Immature natural killer cell (primary cell): ENCODE measurements around the gene ATP6V0D1. TPM values are rescaled to one million over a fixed set of nuclear protein-coding genes. Genes with fewer than 3 reads are reported as not detected.

Source experiments
- DNase-seq, 3 donors: peaks; one replicate each; pipeline ENCODE4 v3.0.0; 2022; ENCODE audit warnings: mixed read lengths in 1 of 3
- H3K27ac Mint-ChIP-seq, 6 donors: one replicate each; pipeline ENCODE4 v1.8.0; 2020; ENCODE audit warnings: mixed read lengths in 6 of 6, mild to moderate bottlenecking in 5 of 6, inconsistent platforms in 4 of 6, moderate library complexity in 3 of 6
- H3K27me3 Mint-ChIP-seq, 3 donors: one replicate each; pipeline ENCODE4 v1.8.0; 2020 to 2021; ENCODE audit warnings: low read depth in 3 of 3, mild to moderate bottlenecking in 3 of 3, mixed read lengths in 3 of 3, moderate library complexity in 3 of 3, inconsistent platforms in 1 of 3
- H3K36me3 Mint-ChIP-seq, 3 donors: one replicate each; pipeline ENCODE4 v1.8.0; 2020; ENCODE audit warnings: mixed read lengths in 3 of 3, inconsistent platforms in 2 of 3, mild to moderate bottlenecking in 2 of 3
- H3K4me1 Mint-ChIP-seq, 2 donors: one replicate each; pipeline ENCODE4 v1.8.0; 2020; ENCODE audit warnings: inconsistent platforms in 2 of 2, mild to moderate bottlenecking in 2 of 2, mixed read lengths in 2 of 2, moderate library complexity in 1 of 2
- H3K4me3 Mint-ChIP-seq, 5 donors: one replicate each; pipeline ENCODE4 v1.8.0; 2020; ENCODE audit warnings: mild to moderate bottlenecking in 5 of 5, mixed read lengths in 5 of 5, inconsistent platforms in 3 of 5, moderate library complexity in 3 of 5
- H3K9me3 Mint-ChIP-seq, 6 donors: one replicate each; pipeline ENCODE4 v1.8.0; 2020; ENCODE audit warnings: mild to moderate bottlenecking in 6 of 6, mixed read lengths in 6 of 6, inconsistent platforms in 4 of 6, moderate library complexity in 3 of 6
- polyA plus RNA-seq, 3 donors: library from polyadenylated mRNA; unstranded; fragments of 300-500 nt; fragmentation: Illumina TruSeq; gene quantifications; one replicate each; pipeline ENCODE4 v1.2.3, GENCODE V29; 2021

ATP6V0D1 gene
- polyA plus RNA-seq, 3 donors from 2014 or later: 192 to 330 (median 205) TPM

DNA sequence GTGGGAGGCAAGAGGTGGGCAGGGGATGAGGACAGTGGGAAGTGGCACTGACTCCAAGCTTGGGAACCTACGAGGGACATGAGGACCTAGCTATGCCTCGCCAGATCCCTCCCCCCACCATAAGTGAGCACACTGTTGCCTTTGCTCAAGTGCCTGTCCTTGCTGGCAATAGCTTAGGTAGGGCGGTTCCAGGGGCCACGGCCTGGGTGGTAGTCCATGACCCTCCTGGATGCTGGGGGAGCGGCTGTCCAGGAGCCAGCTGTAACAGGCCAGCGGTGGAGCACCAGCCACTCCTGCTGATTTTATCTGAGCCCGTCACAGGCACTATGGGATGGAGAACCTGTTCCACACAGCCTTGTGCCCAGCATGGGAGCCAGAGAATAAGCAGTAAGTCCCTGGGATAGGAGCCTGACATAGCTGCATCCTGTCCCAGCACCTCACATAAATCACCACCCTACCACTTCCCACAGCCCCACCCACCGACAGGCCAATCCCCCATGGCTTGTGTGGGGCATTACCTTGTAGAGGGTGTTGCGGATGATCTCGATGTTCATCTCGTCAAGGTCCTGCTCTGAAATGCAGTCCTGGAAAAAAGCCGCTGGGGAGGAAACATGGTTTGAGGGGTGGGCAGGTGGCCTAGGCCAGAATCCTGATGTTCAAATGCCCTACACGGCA, 38.2 kb downstream of the ATP6V0D1 start:
- no peaks in the 10 kb centered on the region for H3K9me3 Mint-ChIP-seq
- H3K36me3 Mint-ChIP-seq: peaks cover 0 to 15% (median 12%) of the 10 kb centered on the region in 3 donors
- no peak overlapping the region for H3K4me3 Mint-ChIP-seq
- peaks cover 3 to 10% (median 5%) of the 10 kb centered on the region in 3 donors for H3K27me3 Mint-ChIP-seq
- H3K27ac Mint-ChIP-seq: peak overlapping the region in 1 of 6 donors; percentile 34
- no peak for DNase-seq
- peaks cover 11 to 14% of the 10 kb centered on the region in 2 donors for H3K4me1 Mint-ChIP-seq

DNA sequence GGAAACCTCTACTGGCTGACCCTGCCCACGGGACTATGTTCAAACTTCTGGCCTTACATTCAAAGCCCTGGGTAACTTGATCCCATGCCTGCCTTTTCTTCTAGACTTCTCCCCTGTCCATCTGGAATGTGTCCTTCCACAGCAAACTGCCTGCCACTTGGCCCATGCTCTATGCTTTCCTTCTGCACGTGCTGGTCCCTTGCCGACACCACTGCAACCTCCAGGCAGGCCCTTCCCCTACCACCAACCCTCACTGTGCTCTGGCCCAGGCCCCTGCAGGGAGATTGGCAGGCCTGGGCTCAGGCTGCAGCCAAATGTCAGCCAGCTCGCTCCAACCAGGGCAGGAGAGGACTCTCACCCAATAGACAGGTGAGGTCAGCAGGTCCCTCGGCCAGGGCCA, 39.0 kb downstream of the ATP6V0D1 start:
- H3K36me3 Mint-ChIP-seq: peaks cover 0 to 18% (median 15%) of the 10 kb centered on the region in 3 donors
- no peak for DNase-seq
- H3K9me3 Mint-ChIP-seq: no peaks in the 10 kb centered on the region
- peaks cover 2 to 8% (median 5%) of the 10 kb centered on the region in 3 donors for H3K27me3 Mint-ChIP-seq
- H3K27ac Mint-ChIP-seq: peak overlapping the region in 2 of 6 donors; percentile 12 to 49
- peaks cover 13 to 19% of the 10 kb centered on the region in 2 donors for H3K4me1 Mint-ChIP-seq
- H3K4me3 Mint-ChIP-seq: no peak overlapping the region

DNA sequence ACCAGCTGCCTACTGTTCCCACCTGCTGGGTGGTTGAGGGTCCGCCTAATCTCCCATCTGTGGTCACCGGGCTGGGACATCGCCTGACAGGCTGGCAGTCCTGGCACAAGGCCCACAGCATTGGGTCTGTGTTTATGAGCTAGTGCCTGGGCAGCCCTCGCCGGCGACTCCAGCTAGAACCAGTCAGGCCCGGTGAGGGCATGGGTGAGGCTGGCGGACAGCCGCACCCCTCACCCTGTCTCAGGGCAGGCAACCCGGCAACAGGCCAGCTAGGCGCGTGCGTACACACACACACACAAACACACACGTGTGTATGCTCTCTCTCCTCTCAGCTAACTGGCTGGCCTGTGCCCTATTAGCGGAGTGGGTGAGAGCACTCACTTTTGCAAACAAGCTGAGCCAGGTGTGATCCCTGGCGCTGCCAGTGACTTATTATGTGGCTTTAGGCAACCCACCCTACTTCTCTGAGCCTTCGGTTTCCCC, 39.6 kb downstream of the ATP6V0D1 start:
- peaks cover 0 to 8% (median 5%) of the 10 kb centered on the region in 3 donors for H3K27me3 Mint-ChIP-seq
- no peak for DNase-seq
- no peak overlapping the region for H3K27ac Mint-ChIP-seq
- no peaks in the 10 kb centered on the region for H3K9me3 Mint-ChIP-seq
- H3K36me3 Mint-ChIP-seq: peaks cover 0 to 18% (median 16%) of the 10 kb centered on the region in 3 donors
- no peak overlapping the region for H3K4me3 Mint-ChIP-seq
- peaks cover 10 to 14% of the 10 kb centered on the region in 2 donors for H3K4me1 Mint-ChIP-seq

DNA sequence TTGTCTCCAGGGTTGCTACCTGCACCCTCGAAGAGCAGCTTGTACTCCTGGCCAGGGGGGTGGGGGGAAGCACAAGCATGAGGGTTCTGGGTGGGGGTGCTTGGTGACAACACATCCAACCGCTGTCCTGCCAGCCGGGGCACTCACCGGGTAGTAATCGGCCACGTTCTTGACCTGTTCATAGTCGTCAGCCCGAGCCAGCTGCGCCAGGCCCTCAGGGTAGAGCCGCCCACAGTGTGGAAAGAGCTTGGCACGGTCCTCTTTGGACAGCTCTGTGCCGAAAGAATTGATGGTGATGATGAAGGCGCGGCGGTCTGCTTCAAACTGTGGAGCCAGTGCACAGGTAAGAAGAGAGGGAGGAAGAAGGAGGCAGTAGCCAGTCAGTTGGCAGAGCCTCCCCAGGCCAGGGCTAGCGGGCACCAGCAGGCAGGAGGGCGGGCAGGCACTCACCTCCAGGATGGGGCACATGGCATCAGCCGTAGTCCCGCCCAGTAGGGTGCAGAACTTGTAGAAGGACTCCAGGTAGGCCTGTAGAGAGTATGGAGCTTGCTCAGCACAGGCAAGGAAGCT, 42.0 kb downstream of the ATP6V0D1 start:
- H3K4me3 Mint-ChIP-seq: no peak overlapping the region
- H3K9me3 Mint-ChIP-seq: no peaks in the 10 kb centered on the region
- H3K36me3 Mint-ChIP-seq: peaks cover 0 to 18% (median 16%) of the 10 kb centered on the region in 3 donors
- no peak for DNase-seq
- peaks cover 2 to 6% (median 3%) of the 10 kb centered on the region in 3 donors for H3K27me3 Mint-ChIP-seq
- peaks cover 10 to 14% of the 10 kb centered on the region in 2 donors for H3K4me1 Mint-ChIP-seq
- H3K27ac Mint-ChIP-seq: no peak overlapping the region

DNA sequence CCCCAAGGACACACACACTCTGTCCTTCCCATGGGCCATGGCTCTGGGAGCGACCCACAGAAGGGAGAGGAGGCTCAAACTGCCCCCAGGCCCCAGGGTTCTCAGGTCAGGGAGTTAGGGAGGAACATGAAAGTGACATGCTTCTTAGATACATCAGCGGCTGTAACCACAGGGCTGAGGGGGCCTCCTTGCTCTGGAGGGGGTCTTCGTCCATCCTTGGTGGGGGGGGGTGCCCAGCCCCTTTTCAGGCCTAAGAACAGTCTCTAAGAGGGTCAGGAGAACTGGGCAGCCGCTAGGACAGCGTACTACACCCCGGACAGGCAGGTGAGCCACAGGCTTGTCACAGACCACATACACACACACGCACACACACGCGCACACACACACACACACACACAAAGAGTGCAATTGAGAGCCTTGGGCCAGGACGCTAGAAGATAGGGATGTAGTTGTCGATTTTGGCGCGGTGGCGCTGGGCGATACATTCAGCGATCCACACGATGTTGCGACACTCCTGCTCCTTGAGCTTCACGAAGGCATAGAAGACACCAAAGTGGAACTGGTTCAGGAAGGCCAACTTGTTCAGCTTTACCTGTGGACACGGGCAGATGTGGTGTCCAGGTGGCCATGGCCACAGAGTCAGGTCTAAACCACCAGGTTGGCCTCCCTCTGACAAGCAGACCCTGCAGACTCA, 42.7 kb downstream of the ATP6V0D1 start:
- Mint-ChIP-seq H3K4me1 (peaks cover 10 to 14% of the 10 kb centered on the region in 2 donors), H3K4me3 (no peak overlapping the region), H3K36me3 (peaks cover 0 to 18% (median 16%) of the 10 kb centered on the region in 3 donors), H3K27ac (peak overlapping the region in 4 of 6 donors; percentile 8 to 62 (median 45)), H3K9me3 (no peaks in the 10 kb centered on the region), H3K27me3 (peaks cover 2 to 8% (median 3%) of the 10 kb centered on the region in 3 donors)
- DNase-seq: no peak

DNA sequence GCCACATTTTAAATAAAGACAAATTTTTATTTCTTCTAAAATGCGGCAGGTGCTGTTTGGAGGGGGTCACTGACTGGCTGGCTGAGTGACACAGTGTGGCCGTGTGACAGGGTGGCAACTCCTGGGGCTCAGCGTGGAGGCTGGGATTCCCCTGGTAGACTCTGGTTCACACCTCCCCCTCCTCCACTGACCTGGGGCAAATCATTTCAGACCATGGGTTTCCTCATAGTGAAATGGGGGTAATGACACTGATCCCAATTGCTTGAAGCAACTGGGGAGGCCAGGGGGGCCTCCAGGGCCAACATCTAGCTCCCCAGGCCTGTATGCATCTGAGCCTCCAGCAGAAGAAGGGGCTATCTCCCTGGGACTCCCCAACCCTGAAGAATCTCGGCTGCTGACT, 43.4 kb downstream of the ATP6V0D1 start:
- Mint-ChIP-seq H3K36me3 (peaks cover 0 to 18% (median 16%) of the 10 kb centered on the region in 3 donors), H3K4me1 (peaks cover 11 to 14% of the 10 kb centered on the region in 2 donors), H3K4me3 (no peak overlapping the region), H3K27ac (peak overlapping the region in 3 of 6 donors; percentile 8 to 65 (median 57)), H3K27me3 (peaks cover 3 to 9% (median 3%) of the 10 kb centered on the region in 3 donors), H3K9me3 (no peaks in the 10 kb centered on the region)
- DNase-seq: no peak

DNA sequence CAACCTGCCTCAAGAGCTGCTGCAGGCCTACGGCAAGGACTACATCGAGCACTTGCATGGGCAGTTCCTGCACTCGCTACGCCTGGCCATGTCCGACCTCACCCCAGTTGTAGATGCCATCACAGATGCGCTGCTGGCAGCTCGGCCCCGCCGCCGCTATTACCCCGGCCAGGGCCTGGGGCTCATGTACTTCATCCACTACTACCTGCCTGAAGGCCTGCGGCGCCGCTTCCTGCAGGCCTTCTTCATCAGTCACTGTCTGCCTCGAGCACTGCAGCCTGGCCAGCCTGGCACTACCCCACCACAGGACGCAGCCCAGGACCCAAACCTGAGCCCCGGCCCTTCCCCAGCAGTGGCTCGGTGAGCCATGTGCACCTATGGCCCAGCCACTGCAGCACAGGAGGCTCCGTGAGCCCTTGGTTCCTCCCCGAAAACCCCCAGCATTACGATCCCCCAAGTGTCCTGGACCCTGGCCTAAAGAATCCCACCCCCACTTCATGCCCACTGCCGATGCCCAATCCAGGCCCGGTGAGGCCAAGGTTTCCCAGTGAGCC, 44.2 kb downstream of the ATP6V0D1 start:
- Mint-ChIP-seq H3K27me3 (peaks cover 2 to 12% (median 5%) of the 10 kb centered on the region in 3 donors), H3K36me3 (peaks cover 0 to 16% (median 13%) of the 10 kb centered on the region in 3 donors), H3K4me1 (peaks cover 14% of the 10 kb centered on the region in 2 donors), H3K9me3 (no peaks in the 10 kb centered on the region), H3K27ac (peak overlapping the region in 2 of 6 donors; percentile 25 to 54), H3K4me3 (no peak overlapping the region)
- DNase-seq: no peak

DNA sequence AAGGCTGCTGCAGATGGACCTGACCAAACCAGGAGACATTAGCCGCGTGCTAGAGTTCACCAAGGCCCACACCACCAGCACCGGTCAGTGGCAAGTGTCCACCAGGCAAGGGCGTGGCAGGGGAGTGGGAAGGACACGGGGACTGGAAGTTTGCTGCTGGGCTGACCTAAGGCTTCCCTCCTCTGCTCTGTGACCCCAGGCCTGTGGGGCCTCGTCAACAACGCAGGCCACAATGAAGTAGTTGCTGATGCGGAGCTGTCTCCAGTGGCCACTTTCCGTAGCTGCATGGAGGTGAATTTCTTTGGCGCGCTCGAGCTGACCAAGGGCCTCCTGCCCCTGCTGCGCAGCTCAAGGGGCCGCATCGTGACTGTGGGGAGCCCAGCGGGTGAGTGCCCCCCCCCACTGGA, 45.2 kb downstream of the ATP6V0D1 start:
- H3K36me3 Mint-ChIP-seq: peaks cover 0 to 15% (median 12%) of the 10 kb centered on the region in 3 donors
- H3K4me3 Mint-ChIP-seq: no peak overlapping the region
- DNase-seq: no peak
- no peak overlapping the region for H3K27ac Mint-ChIP-seq
- H3K27me3 Mint-ChIP-seq: peaks cover 2 to 14% (median 5%) of the 10 kb centered on the region in 3 donors
- peaks cover 14 to 17% of the 10 kb centered on the region in 2 donors for H3K4me1 Mint-ChIP-seq
- no peaks in the 10 kb centered on the region for H3K9me3 Mint-ChIP-seq

DNA sequence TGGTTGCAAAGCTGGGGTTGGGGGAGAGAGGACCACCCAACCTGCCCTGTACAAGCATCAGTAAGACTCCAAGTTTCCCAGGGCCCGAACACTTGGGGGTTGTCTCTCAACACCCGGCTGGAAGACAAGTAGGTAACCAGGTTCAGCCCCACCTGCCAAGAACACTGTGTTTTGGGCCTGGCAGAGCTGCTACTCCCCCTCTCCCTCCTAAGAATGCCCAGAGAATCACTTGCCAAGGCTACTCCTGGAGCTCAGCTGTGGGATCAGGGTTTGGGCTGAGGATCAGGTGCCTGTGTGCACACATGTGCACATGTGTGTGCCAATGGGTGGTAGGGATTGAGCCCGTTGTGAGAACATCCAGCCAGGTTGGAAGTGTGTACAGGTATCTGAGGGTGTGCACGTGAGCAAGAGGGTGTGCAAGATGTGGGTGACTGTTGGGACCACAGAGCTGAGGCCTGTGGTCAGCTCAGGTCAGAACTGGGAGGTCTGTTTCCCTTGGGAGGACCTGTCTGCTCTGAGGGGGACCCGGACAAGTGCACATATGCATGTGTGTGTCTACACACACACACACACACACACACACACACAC, 47.7 kb downstream of the ATP6V0D1 start:
- H3K27ac Mint-ChIP-seq: no peak overlapping the region
- peaks cover 14 to 16% of the 10 kb centered on the region in 2 donors for H3K4me1 Mint-ChIP-seq
- peaks cover 8 to 21% (median 12%) of the 10 kb centered on the region in 3 donors for H3K27me3 Mint-ChIP-seq

DNA sequence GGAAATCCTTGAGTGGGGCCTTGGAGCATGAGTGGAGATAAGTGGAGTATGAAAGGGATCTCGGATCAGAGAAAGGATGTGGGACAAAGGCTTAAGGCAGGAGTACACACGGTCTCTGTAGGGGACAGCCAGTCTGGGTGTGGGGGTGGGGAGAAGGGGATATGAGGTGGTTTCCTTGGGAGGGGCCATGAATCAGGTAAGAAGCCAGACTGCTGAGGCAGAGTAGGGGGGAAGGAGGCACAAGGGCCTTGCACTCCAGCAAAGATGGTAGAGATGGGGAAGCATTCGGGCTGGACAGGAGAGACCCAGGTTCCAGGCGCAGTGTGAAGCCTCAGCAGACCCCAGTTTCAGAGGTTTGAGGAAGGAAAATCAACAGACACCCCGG, 48.5 kb downstream of the ATP6V0D1 start:
- Mint-ChIP-seq H3K4me3 (peak overlapping the region; percentile 27 to 69 (median 66)), H3K9me3 (no peaks in the 10 kb centered on the region), H3K27ac (peak overlapping the region in 1 of 6 donors; percentile 40), H3K4me1 (peaks cover 6 to 10% of the 10 kb centered on the region in 2 donors), H3K36me3 (peaks cover 0 to 4% (median 2%) of the 10 kb centered on the region in 3 donors), H3K27me3 (peaks cover 8 to 21% (median 12%) of the 10 kb centered on the region in 3 donors)
- no peak for DNase-seq

More for the DNA sequence above, 47.7 kb downstream of the ATP6V0D1 start:
- no peaks in the 10 kb centered on the region for H3K9me3 Mint-ChIP-seq
- H3K4me3 Mint-ChIP-seq: peak overlapping the region in 2 of 5 donors; percentile 16 to 33
- peaks cover 0 to 8% (median 4%) of the 10 kb centered on the region in 3 donors for H3K36me3 Mint-ChIP-seq
- DNase-seq: no peak

DNA sequence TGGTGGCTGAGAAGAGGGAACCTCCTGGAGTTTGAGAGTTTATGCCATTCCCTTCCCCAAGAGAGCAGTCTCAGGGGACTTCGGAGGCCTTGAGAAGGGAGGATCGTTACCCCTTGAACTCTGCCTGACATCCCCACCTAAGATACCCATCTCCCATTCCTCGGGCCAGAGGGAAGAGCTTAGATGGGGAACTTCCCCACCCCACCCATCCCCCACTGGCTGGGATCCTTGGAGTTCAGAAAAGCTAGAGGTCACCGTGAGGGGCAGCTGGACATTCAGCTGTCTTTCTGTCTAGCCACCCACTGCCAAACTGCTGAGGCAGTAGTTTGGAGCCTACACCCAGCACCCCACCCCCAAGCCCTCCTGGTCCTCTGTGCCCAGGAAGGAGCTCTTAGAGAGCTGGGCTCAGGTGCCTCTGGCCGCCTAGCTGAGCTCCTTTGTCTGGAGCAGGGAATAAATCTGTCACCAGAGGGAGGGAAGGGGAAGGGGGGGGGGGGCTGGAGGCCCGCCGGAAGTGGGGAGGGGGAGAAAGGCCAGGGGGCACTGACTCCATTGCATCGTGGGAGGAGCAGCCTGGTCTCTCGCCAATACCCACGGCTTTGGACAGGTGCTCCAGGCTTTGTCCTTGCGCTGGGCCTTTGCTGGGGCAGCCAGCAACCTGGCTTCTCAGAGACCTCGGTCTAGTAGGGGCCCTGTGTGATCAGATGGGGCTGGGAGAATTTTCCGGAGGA, 49.0 kb downstream of the ATP6V0D1 start:
- Mint-ChIP-seq H3K36me3 (peaks cover 0 to under 1% (median 0%) of the 10 kb centered on the region in 3 donors), H3K27me3 (peaks cover 8 to 21% (median 12%) of the 10 kb centered on the region in 3 donors), H3K4me3 (peak overlapping the region; percentile 63 to 76 (median 69)), H3K4me1 (peaks cover 4 to 9% of the 10 kb centered on the region in 2 donors), H3K9me3 (no peaks in the 10 kb centered on the region), H3K27ac (no peak overlapping the region)
- no peak for DNase-seq

DNA sequence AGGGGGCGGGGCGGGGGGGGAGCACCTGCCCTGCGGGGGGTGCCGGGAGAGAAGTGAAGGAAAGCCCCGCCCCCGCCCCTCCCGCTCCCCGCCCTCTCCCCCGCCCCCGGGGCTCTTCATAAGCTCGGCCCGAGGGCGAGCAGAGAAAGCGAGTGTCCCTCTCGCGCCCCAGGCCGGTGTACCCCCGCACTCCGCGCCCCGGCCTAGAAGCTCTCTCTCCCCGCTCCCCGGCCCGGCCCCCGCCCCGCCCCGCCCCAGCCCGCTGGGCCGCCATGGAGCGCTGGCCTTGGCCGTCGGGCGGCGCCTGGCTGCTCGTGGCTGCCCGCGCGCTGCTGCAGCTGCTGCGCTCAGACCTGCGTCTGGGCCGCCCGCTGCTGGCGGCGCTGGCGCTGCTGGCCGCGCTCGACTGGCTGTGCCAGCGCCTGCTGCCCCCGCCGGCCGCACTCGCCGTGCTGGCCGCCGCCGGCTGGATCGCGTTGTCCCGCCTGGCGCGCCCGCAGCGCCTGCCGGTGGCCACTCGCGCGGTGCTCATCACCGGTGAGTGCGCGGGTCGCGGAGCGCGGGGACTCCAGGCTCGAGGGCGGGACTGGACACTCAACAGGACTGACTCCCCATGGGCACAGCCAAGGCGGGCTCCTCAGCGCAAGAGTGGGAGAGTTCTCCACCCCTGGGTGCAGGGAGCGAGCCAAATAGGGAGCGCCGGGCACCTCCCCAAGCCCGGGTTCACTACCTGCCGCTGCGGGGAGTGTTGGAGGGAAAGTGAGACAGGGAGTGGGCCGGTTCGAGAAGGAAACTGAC, 49.8 kb downstream of the ATP6V0D1 start, which contains the start of gene HSD11B2:
Gene HSD11B2 (plus strand): TSS at position 145 of the 798 bp plus-strand sequence. CDS start 128 bp downstream, at position 273.
- peak in 2 of 3 donors; percentile 18 to 21 for DNase-seq
- Mint-ChIP-seq H3K36me3 (no peaks in the 10 kb centered on the region), H3K27me3 (peaks cover 8 to 24% (median 18%) of the 10 kb centered on the region in 3 donors), H3K4me1 (peaks cover 4 to 9% of the 10 kb centered on the region in 2 donors), H3K9me3 (no peaks in the 10 kb centered on the region), H3K27ac (peak within 1 kb of the TSS in 1 of 6 donors; percentile 24), H3K4me3 (peak within 1 kb of the TSS; percentile 68 to 82 (median 74))
